Measurements from ENCODE around the gene EMC8.

GRCh38 chr16:85810742-85811115 lies 11.4 kb upstream of the EMC8 start:
- TF ChIP-seq TEAD4 (IDR thresholded peaks at IDR 0.05; ENCODE audit: borderline replicate concordance, insufficient read depth) (no peak), EP300 (IDR thresholded peaks at IDR 0.05; ENCODE audit: borderline replicate concordance in 1 of 2, low read depth in 1 of 2, low read length in 1 of 2) (no peak), SMC3 (IDR thresholded peaks at IDR 0.05; ENCODE audit: low read depth, low read length) (no peak), CTCF (IDR thresholded peaks at IDR 0.05) (no peak), EZH2phosphoT487 (IDR thresholded peaks at IDR 0.05; ENCODE audit: borderline replicate concordance, low read depth) (no peak), GABPA (IDR thresholded peaks at IDR 0.05; ENCODE audit: low read depth) (no peak), RAD21 (IDR thresholded peaks at IDR 0.05; ENCODE audit: low read length) (no peak), MEF2A (IDR thresholded peaks at IDR 0.05; ENCODE audit: borderline replicate concordance, low read depth) (no peak), REST (IDR thresholded peaks at IDR 0.05; ENCODE audit: low read depth, low read length) (no peak), RCOR1 (IDR thresholded peaks at IDR 0.05; ENCODE audit: low read length) (no peak)
